B cell (primary cell): ENCODE measurements around the gene MTCL1. TPM values are rescaled to one million over a fixed set of nuclear protein-coding genes. Genes with fewer than 3 reads are reported as not detected.

Experiments
- ATAC-seq: fragments of 200-7000 bp; cut with Tn5 transposase; one replicate; pipeline ENCODE4 v1.10.0; 2021; ENCODE audit warnings: low read depth, mild to moderate bottlenecking, moderate number of reproducible peaks, moderate library complexity
- CTCF ChIA-PET: fragments of 350-600 bp; sonication (Branson Sonifier 250); formaldehyde crosslinking; loops from one replicate; lab custom pipeline; 2021; ENCODE audit warnings: antibody characterized with exemption, inconsistent platforms; lab: Charles Lee
- POLR2A ChIA-PET: fragments of 350-600 bp; sonication (Branson Sonifier 250); formaldehyde crosslinking; loops from one replicate; lab custom pipeline; 2021; ENCODE audit warnings: antibody characterized with exemption; lab: Charles Lee
- DNase-seq: peaks from one replicate; pipeline ENCODE4 v3.0.0; 2013
- H2AFZ ChIP-seq: 2 replicates; pipeline ENCODE4 v1.6.1; 2012; ENCODE audit warnings: mild to moderate bottlenecking, low read depth, low read length; ENCODE audit not compliant: insufficient read depth, poor library complexity, severe bottlenecking
- H3K27ac ChIP-seq, 2 donors: 1 replicate in 1 of 2; 2 replicates in 1 of 2; pipeline ENCODE4 v1.5.1; 2012 to 2013; ENCODE audit warnings: low read length in 2 of 2, mild to moderate bottlenecking in 2 of 2, moderate library complexity in 1 of 2
- H3K27me3 ChIP-seq, 4 experiments: fragments of 200-600 bp in 1 of 4; sonication (generic) in 1 of 4; replicated peaks in 1 of 4; 1 replicate in 2 of 4; 2 replicates in 2 of 4; pipeline versions ENCODE4 v1.6.1 to v1.7.0; 2013 to 2016; ENCODE audit warnings: low read length in 3 of 4, mild to moderate bottlenecking in 2 of 4, mixed read lengths in 1 of 4, moderate library complexity in 1 of 4; ENCODE audit not compliant: insufficient read depth in 4 of 4, control insufficient read depth in 3 of 4; ENCODE audit errors: control extremely low read depth in 1 of 4
- H3K36me3 ChIP-seq, 2 experiments: replicated peaks in 1 of 2; 1 replicate in 1 of 2; 2 replicates in 1 of 2; pipeline versions ENCODE4 v1.6.1 to v1.7.1; 2013; ENCODE audit warnings: low read length in 1 of 2; ENCODE audit not compliant: insufficient read depth in 2 of 2, control insufficient read depth in 1 of 2; ENCODE audit errors: control extremely low read depth in 1 of 2, extremely low read depth in 1 of 2
- H3K4me1 ChIP-seq, 2 donors: fragments of 200-600 bp in 1 of 2; sonication (generic) in 1 of 2; 1 replicate in 1 of 2; 2 replicates in 1 of 2; pipeline versions ENCODE4 v1.5.1 to v1.6.1; 2013 to 2017; ENCODE audit warnings: low read length in 2 of 2; ENCODE audit not compliant: control insufficient read depth in 2 of 2, insufficient read depth in 2 of 2
- H3K4me2 ChIP-seq: replicated peaks from 2 replicates; pipeline ENCODE3; 2012; ENCODE audit warnings: mild to moderate bottlenecking, low read depth, low read length; ENCODE audit not compliant: poor library complexity, severe bottlenecking
- H3K4me3 ChIP-seq, 5 experiments: fragments of 200-600 bp in 1 of 5; sonication (generic) in 1 of 5; 1 replicate in 3 of 5; 2 replicates in 2 of 5; pipeline versions ENCODE4 v1.5.1 to v1.7.0; 2011 to 2016; ENCODE audit warnings: low read length in 4 of 5, mild to moderate bottlenecking in 4 of 5, low read depth in 2 of 5, control low read depth in 1 of 5, moderate library complexity in 1 of 5; ENCODE audit not compliant: insufficient read depth in 1 of 5; ENCODE audit errors: control extremely low read depth in 1 of 5, extremely low read depth in 1 of 5
- H3K79me2 ChIP-seq: fragments of 200-600 bp; sonication (generic); one replicate; pipeline ENCODE4 v1.6.0; 2016; ENCODE audit warnings: low read length; ENCODE audit not compliant: control insufficient read depth, insufficient read depth
- H3K9ac ChIP-seq: fragments of 200-600 bp; sonication (generic); 2 replicates; pipeline ENCODE4 v1.6.1; 2017; ENCODE audit warnings: mild to moderate bottlenecking, low read length, moderate library complexity
- H3K9me3 ChIP-seq, 3 donors: one replicate each; pipeline versions ENCODE4 v1.6.1 to v1.7.1; 2013; ENCODE audit warnings: low read length in 2 of 3; ENCODE audit not compliant: control insufficient read depth in 2 of 3, insufficient read depth in 1 of 3; ENCODE audit errors: control extremely low read depth in 1 of 3
- H4K20me1 ChIP-seq: 2 replicates; pipeline ENCODE4 v1.6.0; 2012; ENCODE audit warnings: mild to moderate bottlenecking, low read length; ENCODE audit not compliant: insufficient read depth, control insufficient read depth, poor library complexity, severe bottlenecking
- H3K27ac Mint-ChIP-seq: one replicate; pipeline ENCODE4 v1.8.0; 2021; ENCODE audit warnings: mixed read lengths
- H3K27me3 Mint-ChIP-seq: one replicate; pipeline ENCODE4 v1.8.0; 2021; ENCODE audit warnings: mixed read lengths
- H3K4me1 Mint-ChIP-seq: one replicate; pipeline ENCODE4 v1.8.0; 2021; ENCODE audit warnings: mixed read lengths
- H3K4me3 Mint-ChIP-seq: one replicate; pipeline ENCODE4 v1.8.0; 2021; ENCODE audit warnings: mixed read lengths
- H3K9me3 Mint-ChIP-seq: one replicate; pipeline ENCODE4 v1.8.0; 2022; ENCODE audit warnings: mixed read lengths; ENCODE audit not compliant: insufficient read depth
- EZH2 ChIP-seq: IDR thresholded peaks from 2 replicates; pipeline ENCODE4 v1.6.1; 2012; ENCODE audit warnings: borderline replicate concordance, low read depth, mild to moderate bottlenecking, moderate library complexity, low read length; ENCODE audit not compliant: insufficient read depth, poor library complexity, severe bottlenecking
- WGBS: methylation state at CpG from one replicate; pipeline ENCODE4 v1.1.5; 2013; ENCODE audit warnings: missing lambda C conversion rate; ENCODE audit not compliant: insufficient coverage; 5-methylcytosine and 5-hydroxymethylcytosine counted together
- intact Hi-C: fragments of 100-400 bp; cut with micrococcal nuclease; formaldehyde crosslinking; loops from one replicate; pipeline ENCODE4 v1.10.0; 2022
- polyA plus RNA-seq: library from polyadenylated mRNA; depleted of rRNA; stranded (reverse); fragments of >200 nt; gene quantifications from 2 replicates; pipeline ENCODE4 v1.2.3, GENCODE V29; 2012
- total RNA-seq, 2 donors: library from RNA; stranded (reverse); fragments of 120-200 nt in 1 of 2; gene quantifications; 1 replicate in 1 of 2; 2 replicates in 1 of 2; pipeline versions ENCODE4 v1.2.3 to v1.2.4, GENCODE V29; 2013 to 2022
- TF ChIP-seq, protein P1 (sequence below): fragments of 200-600 bp; IDR thresholded peaks from one replicate; pipeline ENCODE4 v1.8.0; 2022; ENCODE audit warnings: antibody characterized with exemption, mild to moderate bottlenecking

MTCL1 gene
- total and polyA plus RNA-seq, 2 donors (not counting 1 experiment from before 2014, with no cell fraction given), result 2.7 to 5.8 TPM

DNA sequence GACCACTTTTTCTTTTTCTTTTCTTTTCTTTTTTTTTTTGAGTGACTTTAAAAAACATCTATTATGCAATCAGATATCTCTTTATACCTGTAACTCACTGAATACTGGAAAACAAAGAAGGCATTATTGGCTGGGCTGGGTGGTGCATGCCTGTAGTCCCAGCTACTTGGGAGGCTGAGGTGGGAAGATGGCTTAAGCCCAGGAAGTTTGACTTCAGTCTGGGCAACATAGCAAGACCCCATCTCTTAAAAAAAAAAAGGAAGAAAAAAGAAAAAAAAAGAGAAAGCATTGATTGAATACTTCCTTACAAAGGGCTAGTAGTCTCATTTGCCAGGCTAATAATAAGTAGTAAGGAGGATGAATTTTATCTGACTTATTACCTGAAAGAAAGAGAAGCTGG is 2.7 kb upstream of the MTCL1 start:
- ATAC-seq, result no peak
- Mint-ChIP-seq H3K27ac (no peak overlapping the region), H3K4me1 (peaks cover 25% of the 10 kb centered on the region), H3K4me3 (no peak overlapping the region), H3K27me3 (peaks cover 23% of the 10 kb centered on the region), H3K9me3 (no peaks in the 10 kb centered on the region)
- ChIA-PET POLR2A (interaction anchor here (0.6 kb wide), 1 partner anchor 301 kb away, joined by 6 read pairs; no protein-coding TSS in a partner anchor), CTCF (interaction anchor here (0.7 to 2.4 kb wide), 2 partner anchors 47 to 285 kb away, joined by 3 to 5 read pairs; no protein-coding TSS in a partner anchor)
- Histone ChIP-seq H3K9ac (no peak overlapping the region), H3K4me3 (no peak overlapping the region), H3K79me2 (no peaks in the 10 kb centered on the region), H3K27ac (no peak overlapping the region), H3K36me3 (no peaks in the 10 kb centered on the region), H3K4me1 (peaks cover 21 to 26% of the 10 kb centered on the region in 2 donors), H3K4me2 (no peak overlapping the region), H2AFZ (no peak overlapping the region), H3K27me3 (peaks cover 0 to 33% (median 17%) of the 10 kb centered on the region in 4 experiments), H4K20me1 (no peaks in the 10 kb centered on the region), H3K9me3 (peaks cover 0 to 7% (median 0%) of the 10 kb centered on the region in 3 donors)
- no peak for DNase-seq
- intact Hi-C loops, result loop anchor here (5.0 to 10.0 kb wide), 2 partner anchors 400 to 912 kb away; partner anchors contain the start of genes NDUFV2 and PPP4R1
- TF ChIP-seq, protein P1, sequence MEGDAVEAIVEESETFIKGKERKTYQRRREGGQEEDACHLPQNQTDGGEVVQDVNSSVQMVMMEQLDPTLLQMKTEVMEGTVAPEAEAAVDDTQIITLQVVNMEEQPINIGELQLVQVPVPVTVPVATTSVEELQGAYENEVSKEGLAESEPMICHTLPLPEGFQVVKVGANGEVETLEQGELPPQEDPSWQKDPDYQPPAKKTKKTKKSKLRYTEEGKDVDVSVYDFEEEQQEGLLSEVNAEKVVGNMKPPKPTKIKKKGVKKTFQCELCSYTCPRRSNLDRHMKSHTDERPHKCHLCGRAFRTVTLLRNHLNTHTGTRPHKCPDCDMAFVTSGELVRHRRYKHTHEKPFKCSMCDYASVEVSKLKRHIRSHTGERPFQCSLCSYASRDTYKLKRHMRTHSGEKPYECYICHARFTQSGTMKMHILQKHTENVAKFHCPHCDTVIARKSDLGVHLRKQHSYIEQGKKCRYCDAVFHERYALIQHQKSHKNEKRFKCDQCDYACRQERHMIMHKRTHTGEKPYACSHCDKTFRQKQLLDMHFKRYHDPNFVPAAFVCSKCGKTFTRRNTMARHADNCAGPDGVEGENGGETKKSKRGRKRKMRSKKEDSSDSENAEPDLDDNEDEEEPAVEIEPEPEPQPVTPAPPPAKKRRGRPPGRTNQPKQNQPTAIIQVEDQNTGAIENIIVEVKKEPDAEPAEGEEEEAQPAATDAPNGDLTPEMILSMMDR, result no peak
- TF ChIP-seq EZH2, result no peak

DNA sequence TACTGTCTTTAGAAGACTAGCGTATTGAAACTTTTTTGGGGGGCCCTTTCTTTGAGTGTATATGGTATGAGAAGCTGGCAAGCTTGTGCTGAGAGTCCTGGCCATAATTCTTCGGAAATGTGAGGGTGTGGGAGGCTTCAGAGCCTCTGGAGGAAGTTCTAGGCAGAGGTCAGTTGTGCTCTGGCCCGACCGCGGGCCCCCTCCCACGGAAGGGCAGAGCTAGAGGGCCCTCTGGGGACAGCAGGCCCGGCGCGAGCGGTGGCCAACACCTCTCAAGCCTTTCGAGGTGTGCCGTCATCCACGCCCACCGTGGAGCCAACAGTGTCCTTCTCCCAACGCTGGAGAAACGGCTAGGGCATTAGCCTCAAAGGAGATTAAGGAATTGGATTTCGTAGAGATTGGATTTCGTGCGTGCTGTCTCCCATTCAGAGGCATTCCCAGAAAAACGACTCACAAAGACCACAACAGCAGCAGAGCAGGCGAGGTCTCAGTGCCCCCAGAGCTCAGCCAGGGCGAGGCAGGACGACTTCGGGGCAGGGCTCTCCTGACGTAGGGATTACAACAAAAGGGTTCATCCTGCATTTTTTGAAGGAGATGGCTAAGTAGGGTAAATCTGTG is 2.2 kb upstream of the MTCL1 start:
- peaks cover 27% of the 10 kb centered on the region for H3K4me1 Mint-ChIP-seq
- Histone ChIP-seq H3K36me3 (no peaks in the 10 kb centered on the region), H3K4me3 (no peak overlapping the region), H4K20me1 (no peaks in the 10 kb centered on the region), H2AFZ (no peak overlapping the region), H3K4me1 (peaks cover 22 to 27% of the 10 kb centered on the region in 2 donors), H3K4me2 (no peak overlapping the region), H3K79me2 (no peaks in the 10 kb centered on the region), H3K27me3 (peaks cover 0 to 33% (median 18%) of the 10 kb centered on the region in 4 experiments), H3K27ac (no peak overlapping the region), H3K9ac (no peak overlapping the region), H3K9me3 (peaks cover 0 to 7% (median 0%) of the 10 kb centered on the region in 3 donors)
- intact Hi-C loops, result loop anchor here (5.0 to 10.0 kb wide), 2 partner anchors 399 to 912 kb away; partner anchors contain the start of genes NDUFV2 and PPP4R1
- ATAC-seq, result no peak
- peak overlapping the region; percentile 96 for H3K4me3 Mint-ChIP-seq
- WGBS, result 29% methylated on average over 23 of the region's 25 CpGs
- ChIA-PET POLR2A (interaction anchor here (0.6 kb wide), 1 partner anchor 301 kb away, joined by 6 read pairs; no protein-coding TSS in a partner anchor), CTCF (interaction anchor here (0.7 to 2.4 kb wide), 2 partner anchors 48 to 285 kb away, joined by 3 to 5 read pairs; no protein-coding TSS in a partner anchor)
- no peaks in the 10 kb centered on the region for H3K9me3 Mint-ChIP-seq
- peak; percentile 13 for DNase-seq
- peaks cover 25% of the 10 kb centered on the region for H3K27me3 Mint-ChIP-seq
- TF ChIP-seq, protein P1, result no peak
- no peak for TF ChIP-seq EZH2
- H3K27ac Mint-ChIP-seq, result peak overlapping the region; percentile 6
